ENCODE results near the gene DAND5. TPM values are rescaled to one million over a fixed set of nuclear protein-coding genes. Genes with fewer than 3 reads are reported as not detected.

Gene DAND5
- total and polyA plus RNA-seq, 9 of the 15 experiments (the other 6 are each of a cell fraction or from before 2014, with no cell fraction given): 0.22 to 0.83 (median 0.60) TPM

- TF ChIP-seq ZNF584 (CRISPR knock-in tag; IDR thresholded peaks at IDR 0.05; ENCODE audit: low read depth) (no peak), TRIM24 (IDR thresholded peaks at IDR 0.05) (peak in 1 of 2 experiments; percentile 47; a peak in 2 of 4 replicates), NFIC (IDR thresholded peaks at IDR 0.05) (peak; percentile 57), RBBP5 (IDR thresholded peaks at IDR 0.05; ENCODE audit: borderline replicate concordance, insufficient read depth, low read length, poor library complexity, severe bottlenecking) (peak; percentile 72), BRD9 (IDR thresholded peaks at IDR 0.05; ENCODE audit: low read depth, partially characterized antibody) (peak; percentile 62), FOXM1 (IDR thresholded peaks at IDR 0.05; ENCODE audit: low read depth) (no peak), FOXM1 (CRISPR knock-in tag; IDR thresholded peaks at IDR 0.05; ENCODE audit: low read depth) (no peak), U2AF1 (optimal IDR thresholded peaks at IDR 0.05; ENCODE audit: low read depth, low read length) (no peak), ZNF197 (CRISPR knock-in tag; IDR thresholded peaks at IDR 0.05; ENCODE audit: low read depth) (no peak), NR3C1 (CRISPR knock-in tag; IDR thresholded peaks at IDR 0.05) (no peak), ZNF57 (CRISPR knock-in tag; IDR thresholded peaks at IDR 0.05) (no peak), MAFF (IDR thresholded peaks at IDR 0.05; ENCODE audit: low read length) (no peak), ZFP1 (CRISPR knock-in tag; IDR thresholded peaks at IDR 0.05) (no peak), KAT7 (CRISPR knock-in tag; IDR thresholded peaks at IDR 0.05; ENCODE audit: borderline replicate concordance) (no peak), GTF2A2 (tag; IDR thresholded peaks at IDR 0.05) (no peak), ZNF766 (CRISPR knock-in tag; conservative IDR thresholded peaks at IDR 0.05) (no peak), ZMIZ1 (IDR thresholded peaks at IDR 0.05; ENCODE audit: low read depth in 2 of 2, low read length in 2 of 2) (no peak), CBX1 (IDR thresholded peaks at IDR 0.05; ENCODE audit: low read depth) (no peak), ARNT (IDR thresholded peaks at IDR 0.05) (peak in 1 of 2 experiments; percentile 64; a peak in 1 of 4 replicates)
- TF ChIP-seq, protein P1, sequence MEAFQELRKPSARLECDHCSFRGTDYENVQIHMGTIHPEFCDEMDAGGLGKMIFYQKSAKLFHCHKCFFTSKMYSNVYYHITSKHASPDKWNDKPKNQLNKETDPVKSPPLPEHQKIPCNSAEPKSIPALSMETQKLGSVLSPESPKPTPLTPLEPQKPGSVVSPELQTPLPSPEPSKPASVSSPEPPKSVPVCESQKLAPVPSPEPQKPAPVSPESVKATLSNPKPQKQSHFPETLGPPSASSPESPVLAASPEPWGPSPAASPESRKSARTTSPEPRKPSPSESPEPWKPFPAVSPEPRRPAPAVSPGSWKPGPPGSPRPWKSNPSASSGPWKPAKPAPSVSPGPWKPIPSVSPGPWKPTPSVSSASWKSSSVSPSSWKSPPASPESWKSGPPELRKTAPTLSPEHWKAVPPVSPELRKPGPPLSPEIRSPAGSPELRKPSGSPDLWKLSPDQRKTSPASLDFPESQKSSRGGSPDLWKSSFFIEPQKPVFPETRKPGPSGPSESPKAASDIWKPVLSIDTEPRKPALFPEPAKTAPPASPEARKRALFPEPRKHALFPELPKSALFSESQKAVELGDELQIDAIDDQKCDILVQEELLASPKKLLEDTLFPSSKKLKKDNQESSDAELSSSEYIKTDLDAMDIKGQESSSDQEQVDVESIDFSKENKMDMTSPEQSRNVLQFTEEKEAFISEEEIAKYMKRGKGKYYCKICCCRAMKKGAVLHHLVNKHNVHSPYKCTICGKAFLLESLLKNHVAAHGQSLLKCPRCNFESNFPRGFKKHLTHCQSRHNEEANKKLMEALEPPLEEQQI (IDR thresholded peaks at IDR 0.05): no peak
- TF ChIP-seq, protein P2, sequence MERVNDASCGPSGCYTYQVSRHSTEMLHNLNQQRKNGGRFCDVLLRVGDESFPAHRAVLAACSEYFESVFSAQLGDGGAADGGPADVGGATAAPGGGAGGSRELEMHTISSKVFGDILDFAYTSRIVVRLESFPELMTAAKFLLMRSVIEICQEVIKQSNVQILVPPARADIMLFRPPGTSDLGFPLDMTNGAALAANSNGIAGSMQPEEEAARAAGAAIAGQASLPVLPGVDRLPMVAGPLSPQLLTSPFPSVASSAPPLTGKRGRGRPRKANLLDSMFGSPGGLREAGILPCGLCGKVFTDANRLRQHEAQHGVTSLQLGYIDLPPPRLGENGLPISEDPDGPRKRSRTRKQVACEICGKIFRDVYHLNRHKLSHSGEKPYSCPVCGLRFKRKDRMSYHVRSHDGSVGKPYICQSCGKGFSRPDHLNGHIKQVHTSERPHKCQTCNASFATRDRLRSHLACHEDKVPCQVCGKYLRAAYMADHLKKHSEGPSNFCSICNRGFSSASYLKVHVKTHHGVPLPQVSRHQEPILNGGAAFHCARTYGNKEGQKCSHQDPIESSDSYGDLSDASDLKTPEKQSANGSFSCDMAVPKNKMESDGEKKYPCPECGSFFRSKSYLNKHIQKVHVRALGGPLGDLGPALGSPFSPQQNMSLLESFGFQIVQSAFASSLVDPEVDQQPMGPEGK (CRISPR knock-in tag; IDR thresholded peaks at IDR 0.05; ENCODE audit: borderline replicate concordance): no peak
These were observed 53.7 kb downstream of the DAND5 start (continued) for GRCh38 chr19:13022859-13023636.

Data from K562 (cell line).